H1 (cell line): ENCODE data around the gene TGFBR2.

ENCODE experiments used
- CBX8 ChIP-seq: fragments of 300-800, 300-1000 bp; sonication (generic); IDR thresholded peaks from 2 replicates; pipeline ENCODE4 v1.7.1; 2016; ENCODE audit warnings: low read depth, low read length, borderline replicate concordance
- EGR1 ChIP-seq: IDR thresholded peaks from 2 replicates; pipeline ENCODE4 v1.6.1; 2011; ENCODE audit warnings: low read depth, low read length, borderline replicate concordance
- EZH2 ChIP-seq: fragments of 200-600 bp; sonication (generic); IDR thresholded peaks from 2 replicates; pipeline ENCODE4 v1.7.1; 2012; ENCODE audit warnings: low read depth, mild to moderate bottlenecking, moderate library complexity, low read length, inconsistent platforms; ENCODE audit not compliant: severe bottlenecking
- NRF1 ChIP-seq: IDR thresholded peaks from 2 replicates; pipeline ENCODE4 v1.6.1; 2011; ENCODE audit warnings: mild to moderate bottlenecking, low read depth, low read length, improper control_type of control experiment
- POLR2A ChIP-seq, 2 experiments: IDR thresholded peaks; 1 replicate in 1 of 2; 2 replicates in 1 of 2; pipeline ENCODE4 v1.6.1; 2011; ENCODE audit warnings: low read depth in 2 of 2, low read length in 2 of 2, mild to moderate bottlenecking in 2 of 2; ENCODE audit errors: control extremely low read depth in 1 of 2
- SIRT6 ChIP-seq: IDR thresholded peaks from one replicate; pipeline ENCODE4 v1.7.1; 2012; ENCODE audit warnings: low read length, inconsistent platforms
- SRF ChIP-seq: IDR thresholded peaks from 2 replicates; pipeline ENCODE4 v1.6.1; 2011; ENCODE audit warnings: mild to moderate bottlenecking, low read depth, low read length, moderate library complexity
- USF2 ChIP-seq: IDR thresholded peaks from 2 replicates; pipeline ENCODE4 v1.6.1; 2011; ENCODE audit warnings: low read length, improper control_type of control experiment
- TF ChIP-seq, protein P1 (sequence below): IDR thresholded peaks from 2 replicates; pipeline ENCODE4 v1.6.1; 2012; ENCODE audit warnings: inconsistent platforms

- TF ChIP-seq CBX8 (no peak), EZH2 (no peak), SRF (no peak), EGR1 (no peak), NRF1 (no peak), USF2 (no peak), POLR2A (IDR thresholded peaks at IDR 0.05; ENCODE audit: control extremely low read depth in 1 of 2, low read depth in 2 of 2, low read length in 2 of 2) (no peak), SIRT6 (no peak)
- TF ChIP-seq, protein P1, sequence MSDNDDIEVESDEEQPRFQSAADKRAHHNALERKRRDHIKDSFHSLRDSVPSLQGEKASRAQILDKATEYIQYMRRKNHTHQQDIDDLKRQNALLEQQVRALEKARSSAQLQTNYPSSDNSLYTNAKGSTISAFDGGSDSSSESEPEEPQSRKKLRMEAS, result no peak
Observed at GRCh38 chr3:30578986-30579579, 27.3 kb upstream of the TGFBR2 start.
